Liver (tissue), 3 donors: ENCODE measurements around the gene PGAP6.

ENCODE experiments used
- EGR1 ChIP-seq, 2 donors: IDR thresholded peaks; 2 replicates each; pipeline ENCODE4 v1.6.1; 2016 to 2018; ENCODE audit warnings: antibody characterized with exemption in 2 of 2, low read depth in 2 of 2
- RAD21 ChIP-seq, 2 donors: IDR thresholded peaks; 2 replicates each; pipeline ENCODE4 v1.6.1; 2016; ENCODE audit warnings: antibody characterized with exemption in 2 of 2, mild to moderate bottlenecking in 2 of 2
- TF ChIP-seq, protein P1 (sequence below): fragments of 150-350 bp; IDR thresholded peaks from 2 replicates; pipeline ENCODE4 v1.5.1; 2017; ENCODE audit warnings: improper control_type of control experiment, low read depth, low read length; ENCODE audit not compliant: missing input control
- TF ChIP-seq, protein P2 (sequence below): IDR thresholded peaks from 2 replicates; pipeline ENCODE4 v1.6.1; 2016; ENCODE audit warnings: antibody characterized with exemption
- donor health status: healthy.
- donor health status: healthy.

- TF ChIP-seq, protein P1, sequence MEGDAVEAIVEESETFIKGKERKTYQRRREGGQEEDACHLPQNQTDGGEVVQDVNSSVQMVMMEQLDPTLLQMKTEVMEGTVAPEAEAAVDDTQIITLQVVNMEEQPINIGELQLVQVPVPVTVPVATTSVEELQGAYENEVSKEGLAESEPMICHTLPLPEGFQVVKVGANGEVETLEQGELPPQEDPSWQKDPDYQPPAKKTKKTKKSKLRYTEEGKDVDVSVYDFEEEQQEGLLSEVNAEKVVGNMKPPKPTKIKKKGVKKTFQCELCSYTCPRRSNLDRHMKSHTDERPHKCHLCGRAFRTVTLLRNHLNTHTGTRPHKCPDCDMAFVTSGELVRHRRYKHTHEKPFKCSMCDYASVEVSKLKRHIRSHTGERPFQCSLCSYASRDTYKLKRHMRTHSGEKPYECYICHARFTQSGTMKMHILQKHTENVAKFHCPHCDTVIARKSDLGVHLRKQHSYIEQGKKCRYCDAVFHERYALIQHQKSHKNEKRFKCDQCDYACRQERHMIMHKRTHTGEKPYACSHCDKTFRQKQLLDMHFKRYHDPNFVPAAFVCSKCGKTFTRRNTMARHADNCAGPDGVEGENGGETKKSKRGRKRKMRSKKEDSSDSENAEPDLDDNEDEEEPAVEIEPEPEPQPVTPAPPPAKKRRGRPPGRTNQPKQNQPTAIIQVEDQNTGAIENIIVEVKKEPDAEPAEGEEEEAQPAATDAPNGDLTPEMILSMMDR = no peak
- TF ChIP-seq, protein P2, sequence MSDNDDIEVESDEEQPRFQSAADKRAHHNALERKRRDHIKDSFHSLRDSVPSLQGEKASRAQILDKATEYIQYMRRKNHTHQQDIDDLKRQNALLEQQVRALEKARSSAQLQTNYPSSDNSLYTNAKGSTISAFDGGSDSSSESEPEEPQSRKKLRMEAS = no peak
- TF ChIP-seq EGR1 (IDR thresholded peaks at IDR 0.05; ENCODE audit: low read depth in 2 of 2) (no peak), RAD21 (IDR thresholded peaks at IDR 0.05) (no peak)
Measured at GRCh38 chr16:337975-338575, 43.7 kb downstream of the PGAP6 start.
